Measurements from ENCODE around the gene SPAG6. TPM values are rescaled to one million over a fixed set of nuclear protein-coding genes. Genes with fewer than 3 reads are reported as not detected.
A peak's percentile ranks its signal among the peaks of the same experiment; 100 is the strongest.

SPAG6 gene
- total RNA-seq, 1 donor, result not detected

DNA sequence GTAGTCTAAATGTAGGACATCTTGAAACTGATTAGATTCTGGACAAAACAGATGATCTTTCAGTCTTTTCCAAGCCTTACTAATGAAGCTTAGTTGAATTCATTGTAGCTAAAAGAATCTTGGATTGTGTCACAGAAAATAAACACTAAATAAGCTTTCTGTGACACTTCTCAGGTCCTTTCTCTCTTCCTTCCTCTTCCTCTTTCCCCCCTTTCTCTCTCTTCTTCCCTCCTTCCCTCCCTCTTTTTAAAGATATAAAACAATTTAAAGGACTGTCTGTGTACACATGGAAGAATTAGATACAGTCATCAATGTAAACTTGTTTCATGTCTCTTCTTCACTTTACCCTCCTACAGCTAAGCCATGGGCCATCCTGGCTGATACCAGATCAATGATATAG lies 34.4 kb upstream of the SPAG6 start:
- no peak for TF ChIP-seq CTCF (IDR thresholded peaks at IDR 0.05; ENCODE audit: insufficient read depth, low read depth, low read length)
- DNase-seq (ENCODE audit: low read depth), result no peak
- no peak overlapping the region for H3K4me3 ChIP-seq (ENCODE audit: low read depth, low read length)

DNA sequence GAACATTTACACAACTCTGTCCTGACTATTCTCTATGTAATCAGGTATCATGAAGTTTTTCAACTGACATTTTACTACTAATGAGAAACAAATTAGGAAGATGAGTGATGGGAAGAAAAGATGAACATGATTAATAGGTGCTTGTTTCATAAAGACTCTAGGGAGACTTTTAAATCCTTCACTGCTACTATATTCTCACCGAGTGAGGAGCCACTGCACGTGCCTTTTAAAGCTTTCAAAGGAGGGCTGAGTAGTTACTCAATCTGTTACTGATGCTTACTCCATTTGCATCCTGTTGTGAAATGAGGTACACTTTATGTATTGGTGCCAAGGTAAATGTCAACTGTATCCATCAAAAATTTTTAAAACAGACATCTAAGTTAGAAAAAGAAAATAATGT lies 30.4 kb upstream of the SPAG6 start:
- no peak for TF ChIP-seq CTCF (IDR thresholded peaks at IDR 0.05; ENCODE audit: insufficient read depth, low read depth, low read length)
- no peak for DNase-seq (ENCODE audit: low read depth)
- H3K4me3 ChIP-seq (ENCODE audit: low read depth, low read length), result no peak overlapping the region

- no peak for TF ChIP-seq CTCF (IDR thresholded peaks at IDR 0.05; ENCODE audit: insufficient read depth, low read depth, low read length)
- no peak for DNase-seq (ENCODE audit: low read depth)
- peak overlapping the region; percentile 67 for H3K4me3 ChIP-seq (ENCODE audit: low read depth, low read length)
Measured at GRCh38 chr10:22315455-22316285, 29.6 kb upstream of the SPAG6 start.

DNA sequence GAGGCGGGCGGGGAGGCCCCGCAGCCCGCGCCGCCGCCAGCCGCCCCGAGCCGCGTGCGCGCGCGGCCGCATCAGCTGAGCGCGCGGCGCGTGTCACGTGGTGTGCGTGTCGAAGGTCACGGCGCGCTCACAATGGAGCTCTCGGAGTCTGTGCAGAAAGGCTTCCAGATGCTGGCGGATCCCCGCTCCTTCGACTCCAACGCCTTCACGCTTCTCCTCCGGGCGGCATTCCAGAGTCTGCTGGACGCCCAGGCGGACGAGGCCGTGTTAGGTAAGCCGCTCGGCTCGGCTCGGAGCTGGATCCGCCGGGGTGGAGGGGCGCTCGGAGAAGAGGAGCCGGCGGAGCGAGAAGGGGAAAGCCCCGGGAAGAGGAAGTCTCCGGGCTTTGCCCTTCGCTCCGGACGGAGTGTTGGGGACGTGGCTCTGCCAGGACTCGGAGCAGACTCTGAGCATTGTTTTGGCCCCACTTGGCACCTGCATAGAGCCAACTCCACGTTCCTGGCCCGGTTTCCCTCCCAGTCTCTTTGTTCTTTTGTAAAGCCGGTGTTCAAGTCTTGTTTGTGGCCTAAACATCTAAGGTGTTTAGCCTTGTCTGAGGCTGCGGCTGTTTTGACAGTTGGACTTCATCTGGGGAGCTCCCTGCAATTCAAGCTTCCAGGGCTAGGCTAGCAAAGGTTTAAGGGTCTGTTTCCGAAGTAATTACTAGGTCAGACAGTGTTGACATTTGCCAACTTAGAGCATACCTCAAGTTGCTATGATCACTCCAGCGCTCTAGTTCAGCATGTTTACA lies 28.8 kb upstream of the SPAG6 start, which contains the start of gene COMMD3:
TSS of gene COMMD3 (plus strand) at position 103 of the 790 bp plus-strand sequence. CDS start at position 133, 30 bp downstream.
- peak within 1 kb of the TSS; percentile 67 for H3K4me3 ChIP-seq (ENCODE audit: low read depth, low read length)
- DNase-seq (ENCODE audit: low read depth), result peak; percentile 86
- no peak for TF ChIP-seq CTCF (IDR thresholded peaks at IDR 0.05; ENCODE audit: insufficient read depth, low read depth, low read length)

GRCh38 chr10:22317076-22317370 lies 28.3 kb upstream of the SPAG6 start:
- no peak for DNase-seq (ENCODE audit: low read depth)
- no peak for TF ChIP-seq CTCF (IDR thresholded peaks at IDR 0.05; ENCODE audit: insufficient read depth, low read depth, low read length)
- H3K4me3 ChIP-seq (ENCODE audit: low read depth, low read length), result peak overlapping the region; percentile 67

- no peak for TF ChIP-seq CTCF (IDR thresholded peaks at IDR 0.05; ENCODE audit: insufficient read depth, low read depth, low read length)
- DNase-seq (ENCODE audit: low read depth), result no peak
- H3K4me3 ChIP-seq (ENCODE audit: low read depth, low read length), result no peak overlapping the region
Measured at GRCh38 chr10:22317771-22318565, 27.3 kb upstream of the SPAG6 start.

Measured in fibroblast of villous mesenchyme (primary cell).